SH-SY5Y (cell line): ENCODE data around the gene TMEM63B.

ENCODE experiments used
- GATA2 ChIP-seq: IDR thresholded peaks from 2 replicates; pipeline ENCODE4 v1.6.1; 2011; ENCODE audit warnings: mild to moderate bottlenecking, low read depth, low read length
- GATA3 ChIP-seq: IDR thresholded peaks from 2 replicates; pipeline ENCODE4 v1.6.1; 2011; ENCODE audit warnings: low read depth, mild to moderate bottlenecking, low read length, moderate library complexity

DNA sequence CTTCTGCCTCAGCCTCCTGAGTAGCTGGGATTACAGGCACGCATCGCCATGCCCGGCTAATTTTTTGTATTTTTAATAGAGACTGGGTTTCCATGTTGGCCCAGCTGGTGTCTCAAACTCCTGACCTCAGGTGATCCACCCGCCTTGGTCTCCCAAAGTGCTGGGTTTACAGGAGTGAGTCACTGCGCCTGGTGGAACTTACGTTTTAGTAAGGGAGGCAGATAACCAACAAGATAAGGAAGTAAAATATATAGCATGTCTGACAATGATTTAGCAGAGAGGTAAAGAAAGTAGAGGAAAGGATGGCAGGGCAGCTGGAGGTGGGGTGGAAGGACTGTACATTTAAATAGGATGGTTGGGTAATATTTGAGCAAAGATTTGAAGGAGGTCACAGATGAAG, 76.6 kb downstream of the TMEM63B start:
- TF ChIP-seq GATA3 (no peak), GATA2 (no peak)
